ENCODE results near the gene RPL37. TPM values are rescaled to one million over a fixed set of nuclear protein-coding genes. Genes with fewer than 3 reads are reported as not detected.
A peak's percentile ranks its signal among the peaks of the same experiment; 100 is the strongest.

The RPL37 gene
- total RNA-seq, 1 experiment from 2014 or later, result 2,063 TPM

GRCh38 chr5:40831346-40832210, 3.4 kb downstream of the RPL37 start:
- Mint-ChIP-seq H3K4me3 (ENCODE audit: unreplicated experiment) (peak overlapping the region; percentile 98), H3K9me3 (ENCODE audit: unreplicated experiment) (no peaks in the 10 kb centered on the region), H3K36me3 (ENCODE audit: insufficient read depth, unreplicated experiment) (peaks cover 89% of the 10 kb centered on the region), H3K4me1 (ENCODE audit: insufficient read depth, unreplicated experiment) (peaks cover 30% of the 10 kb centered on the region), H3K27ac (ENCODE audit: low read depth, unreplicated experiment) (no peak overlapping the region), H3K27me3 (ENCODE audit: insufficient read depth, unreplicated experiment) (no peaks in the 10 kb centered on the region)
- no peak for TF ChIP-seq CTCF (IDR thresholded peaks at IDR 0.05; ENCODE audit: unreplicated experiment)
- no peak for DNase-seq (ENCODE audit: unreplicated experiment)
- BruUV-seq (replicated peaks), result no TSS peak
- ChIA-PET POLR2A (interaction anchor here (0.9 to 6.0 kb wide), 8 partner anchors 8 to 1072 kb away, joined by 3 to 50 read pairs (median 7); partner anchors contain the start of genes CARD6 and TTC33), CTCF (interaction anchor here (0.6 to 1.5 kb wide), 2 partner anchors 24 to 47 kb away, joined by 4 read pairs; no protein-coding TSS in a partner anchor)
- intact Hi-C loops (cut with micrococcal nuclease), result loop anchor here (1.0 kb wide), 1 partner anchor 33 kb away; the partner anchor contains the start of gene PRKAA1

GRCh38 chr5:40829748-40830533, 5.1 kb downstream of the RPL37 start:
- Mint-ChIP-seq H3K9me3 (ENCODE audit: unreplicated experiment) (no peaks in the 10 kb centered on the region), H3K27me3 (ENCODE audit: insufficient read depth, unreplicated experiment) (no peaks in the 10 kb centered on the region), H3K4me3 (ENCODE audit: unreplicated experiment) (no peak overlapping the region), H3K27ac (ENCODE audit: low read depth, unreplicated experiment) (peak overlapping the region; percentile 3), H3K4me1 (ENCODE audit: insufficient read depth, unreplicated experiment) (peaks cover 24% of the 10 kb centered on the region), H3K36me3 (ENCODE audit: insufficient read depth, unreplicated experiment) (peaks cover 98% of the 10 kb centered on the region)
- intact Hi-C loops (cut with micrococcal nuclease), result no loop called here
- POLR2A ChIA-PET, result interaction anchor here (0.9 to 1.2 kb wide), 6 partner anchors 12 to 1073 kb away, joined by 3 to 6 read pairs (median 4); partner anchors contain the start of genes CARD6, PRKAA1 and TTC33
- CTCF ChIA-PET, result interaction anchor here (0.7 to 1.5 kb wide), 3 partner anchors 23 to 426 kb away, joined by 3 to 4 read pairs (median 4); no protein-coding TSS in a partner anchor
- TF ChIP-seq CTCF (IDR thresholded peaks at IDR 0.05; ENCODE audit: unreplicated experiment), result no peak
- DNase-seq (ENCODE audit: unreplicated experiment), result no peak
- no TSS peak for BruUV-seq (replicated peaks)

GRCh38 chr5:40828690-40829661, 6.0 kb downstream of the RPL37 start:
- intact Hi-C loops (cut with micrococcal nuclease), result no loop called here
- Mint-ChIP-seq H3K4me3 (ENCODE audit: unreplicated experiment) (no peak overlapping the region), H3K27ac (ENCODE audit: low read depth, unreplicated experiment) (peak overlapping the region; percentile 3), H3K36me3 (ENCODE audit: insufficient read depth, unreplicated experiment) (peaks cover 92% of the 10 kb centered on the region), H3K9me3 (ENCODE audit: unreplicated experiment) (no peaks in the 10 kb centered on the region), H3K4me1 (ENCODE audit: insufficient read depth, unreplicated experiment) (peaks cover 24% of the 10 kb centered on the region), H3K27me3 (ENCODE audit: insufficient read depth, unreplicated experiment) (no peaks in the 10 kb centered on the region)
- TF ChIP-seq CTCF (IDR thresholded peaks at IDR 0.05; ENCODE audit: unreplicated experiment), result no peak
- ChIA-PET CTCF (interaction anchor here (0.6 to 0.7 kb wide), 3 partner anchors 60 to 1250 kb away, joined by 3 read pairs; no protein-coding TSS in a partner anchor), POLR2A (interaction anchor here (1.0 to 2.9 kb wide), 4 partner anchors 13 to 73 kb away, joined by 4 to 12 read pairs (median 6); partner anchors contain the start of genes CARD6, PRKAA1 and TTC33)
- DNase-seq (ENCODE audit: unreplicated experiment), result no peak
- BruUV-seq (replicated peaks), result no TSS peak
